Fibroblast of lung (primary cell): ENCODE data around the gene CDO1.

ENCODE experiments used
- CTCF ChIP-seq, 2 donors: IDR thresholded peaks in 1 of 2; conservative IDR thresholded peaks in 1 of 2; 1 replicate in 1 of 2; 2 replicates in 1 of 2; pipeline ENCODE4 v1.5.1; 2011 to 2012; ENCODE audit warnings: low read length in 2 of 2, control low read depth in 1 of 2, inconsistent platforms in 1 of 2, low read depth in 1 of 2, mild to moderate bottlenecking in 1 of 2
- EZH2 ChIP-seq: IDR thresholded peaks from 2 replicates; pipeline ENCODE4 v1.5.1; 2012; ENCODE audit warnings: low read length, control low read depth, mild to moderate bottlenecking; ENCODE audit errors: missing control alignments

GRCh38 chr5:115787426-115787825 lies 29.0 kb downstream of the CDO1 start:
- TF ChIP-seq CTCF (conservative IDR thresholded peaks at IDR 0.05 in 1 of 2, IDR thresholded peaks at IDR 0.05 in 1 of 2; ENCODE audit: low read depth in 1 of 2, low read length in 2 of 2) = no peak
- TF ChIP-seq EZH2 = no peak
